Measurements from ENCODE around the gene VWC2. TPM values are rescaled to one million over a fixed set of nuclear protein-coding genes. Genes with fewer than 3 reads are reported as not detected.

VWC2 gene
- total RNA-seq, 1 donor from 2014 or later = 0.29 TPM

DNA sequence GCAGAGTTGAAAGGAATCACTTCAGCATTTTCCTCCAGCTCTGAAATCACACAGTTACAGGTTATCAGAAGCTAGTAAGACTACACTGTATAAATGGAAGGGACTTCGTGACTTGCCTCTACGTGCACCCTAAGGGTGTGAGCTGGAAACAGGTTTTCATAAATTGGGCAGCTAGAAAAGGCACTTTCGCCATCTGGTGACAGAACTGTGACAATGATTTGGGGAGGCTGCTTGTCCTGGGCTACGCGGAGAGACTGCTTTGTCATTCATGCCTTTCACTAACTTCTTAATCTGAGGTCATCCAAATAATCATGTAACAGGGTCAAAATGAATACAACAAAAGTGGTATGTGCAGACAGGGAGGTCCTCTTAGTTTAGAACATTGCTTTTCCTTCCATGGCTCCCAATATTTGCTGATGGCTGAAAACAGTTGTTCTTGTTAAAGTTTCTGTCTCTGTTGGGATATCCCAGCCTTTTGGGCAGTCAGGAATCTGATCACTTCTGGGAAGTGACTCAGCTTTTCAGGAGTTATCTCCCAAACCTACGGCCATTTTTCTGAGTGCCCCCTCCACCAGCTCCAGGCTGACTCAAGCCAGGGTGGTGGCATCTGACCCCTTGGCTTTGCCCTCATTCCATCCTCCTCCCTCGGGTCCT, 17.8 kb downstream of the VWC2 start:
- Mint-ChIP-seq H3K4me3 (no peak overlapping the region), H3K27me3 (ENCODE audit: low read depth) (peaks cover 33% of the 10 kb centered on the region), H3K36me3 (no peaks in the 10 kb centered on the region), H3K27ac (no peak overlapping the region), H3K4me1 (peaks cover 13% of the 10 kb centered on the region), H3K9me3 (peaks cover 7% of the 10 kb centered on the region)
- no peak for DNase-seq (ENCODE audit: low spot score in 2 of 2, unreplicated experiment in 2 of 2)
- TF ChIP-seq, protein P1, sequence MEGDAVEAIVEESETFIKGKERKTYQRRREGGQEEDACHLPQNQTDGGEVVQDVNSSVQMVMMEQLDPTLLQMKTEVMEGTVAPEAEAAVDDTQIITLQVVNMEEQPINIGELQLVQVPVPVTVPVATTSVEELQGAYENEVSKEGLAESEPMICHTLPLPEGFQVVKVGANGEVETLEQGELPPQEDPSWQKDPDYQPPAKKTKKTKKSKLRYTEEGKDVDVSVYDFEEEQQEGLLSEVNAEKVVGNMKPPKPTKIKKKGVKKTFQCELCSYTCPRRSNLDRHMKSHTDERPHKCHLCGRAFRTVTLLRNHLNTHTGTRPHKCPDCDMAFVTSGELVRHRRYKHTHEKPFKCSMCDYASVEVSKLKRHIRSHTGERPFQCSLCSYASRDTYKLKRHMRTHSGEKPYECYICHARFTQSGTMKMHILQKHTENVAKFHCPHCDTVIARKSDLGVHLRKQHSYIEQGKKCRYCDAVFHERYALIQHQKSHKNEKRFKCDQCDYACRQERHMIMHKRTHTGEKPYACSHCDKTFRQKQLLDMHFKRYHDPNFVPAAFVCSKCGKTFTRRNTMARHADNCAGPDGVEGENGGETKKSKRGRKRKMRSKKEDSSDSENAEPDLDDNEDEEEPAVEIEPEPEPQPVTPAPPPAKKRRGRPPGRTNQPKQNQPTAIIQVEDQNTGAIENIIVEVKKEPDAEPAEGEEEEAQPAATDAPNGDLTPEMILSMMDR (IDR thresholded peaks at IDR 0.05; ENCODE audit: unreplicated experiment) = peak; percentile 13

DNA sequence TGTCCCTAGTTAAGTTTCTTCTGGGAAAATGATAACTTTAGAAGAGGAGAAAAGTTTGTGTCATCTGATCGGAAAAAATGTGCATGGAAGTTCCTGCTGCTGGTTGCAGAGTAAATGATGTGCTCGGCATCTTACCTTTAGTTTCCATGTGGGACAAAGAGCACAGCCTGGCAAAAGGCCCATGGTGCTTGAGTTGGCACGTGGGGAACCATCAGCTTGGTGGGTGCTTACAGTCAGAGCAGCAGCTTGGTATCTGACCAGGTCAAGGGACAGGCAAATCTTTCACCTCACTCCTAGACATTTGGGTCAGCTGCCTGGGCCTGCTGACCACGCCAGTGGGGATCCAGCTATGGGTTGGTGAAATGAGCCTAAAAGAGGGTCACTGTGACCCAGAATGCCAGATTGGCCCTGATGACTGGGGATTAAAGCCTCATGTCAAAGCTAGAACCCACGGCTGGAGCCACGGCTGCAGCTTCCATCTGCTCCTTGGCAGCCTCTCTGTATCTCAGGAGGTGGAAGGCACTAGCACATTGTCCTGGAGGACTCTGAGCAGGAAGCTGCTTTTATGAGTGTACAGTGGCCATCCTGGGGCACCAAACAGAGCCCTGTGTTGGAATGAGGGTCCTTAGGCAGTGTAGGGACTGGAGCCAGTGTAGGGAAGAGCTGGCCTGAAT, 24.7 kb downstream of the VWC2 start:
- Mint-ChIP-seq H3K4me3 (no peak overlapping the region), H3K27ac (no peak overlapping the region), H3K27me3 (ENCODE audit: low read depth) (peaks cover 19% of the 10 kb centered on the region), H3K36me3 (no peaks in the 10 kb centered on the region), H3K9me3 (no peaks in the 10 kb centered on the region), H3K4me1 (no peaks in the 10 kb centered on the region)
- no peak for DNase-seq (ENCODE audit: low spot score in 2 of 2, unreplicated experiment in 2 of 2)
- TF ChIP-seq, protein P1 (IDR thresholded peaks at IDR 0.05; ENCODE audit: unreplicated experiment) = no peak

DNA sequence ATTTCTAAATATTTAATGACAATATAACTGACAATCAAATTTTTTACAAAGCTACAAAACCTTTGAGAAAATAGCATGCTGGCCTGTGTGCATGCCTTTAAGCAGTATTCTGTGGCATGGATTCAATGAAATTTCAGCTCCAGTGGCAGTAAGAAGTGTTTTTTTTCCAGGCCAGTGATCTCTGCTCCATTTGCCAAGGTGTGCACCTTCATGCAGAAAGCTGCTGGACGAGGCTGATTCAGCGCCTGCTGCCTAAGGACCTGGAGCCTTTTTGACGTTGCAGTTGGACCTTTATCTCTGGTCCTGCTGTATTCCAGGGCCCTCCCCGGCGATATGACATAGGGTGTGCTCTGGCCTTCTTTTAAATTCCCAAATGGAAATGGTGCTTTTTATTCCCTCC, 26.6 kb downstream of the VWC2 start:
- Mint-ChIP-seq H3K27me3 (ENCODE audit: low read depth) (peaks cover 6% of the 10 kb centered on the region), H3K4me1 (no peaks in the 10 kb centered on the region), H3K27ac (no peak overlapping the region), H3K36me3 (no peaks in the 10 kb centered on the region), H3K4me3 (no peak overlapping the region), H3K9me3 (no peaks in the 10 kb centered on the region)
- TF ChIP-seq, protein P1 (IDR thresholded peaks at IDR 0.05; ENCODE audit: unreplicated experiment) = no peak
- DNase-seq (ENCODE audit: low spot score in 2 of 2, unreplicated experiment in 2 of 2) = no peak

DNA sequence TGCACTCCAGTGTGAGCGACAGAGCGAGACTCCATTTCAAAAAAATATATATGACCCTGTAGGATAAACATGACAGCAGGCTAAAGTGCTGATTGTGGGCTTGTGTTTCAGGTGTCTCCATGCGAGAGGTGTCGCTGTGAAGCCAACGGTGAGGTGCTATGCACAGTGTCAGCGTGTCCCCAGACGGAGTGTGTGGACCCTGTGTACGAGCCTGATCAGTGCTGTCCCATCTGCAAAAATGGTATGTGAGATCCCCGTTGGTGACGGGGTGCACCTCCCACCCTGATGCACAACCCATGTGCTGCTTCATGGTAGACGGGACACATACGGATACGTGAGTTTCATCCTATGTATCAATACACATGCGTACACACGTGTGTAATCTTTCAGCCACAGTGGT, 29.2 kb downstream of the VWC2 start:
- no peak for DNase-seq (ENCODE audit: low spot score in 2 of 2, unreplicated experiment in 2 of 2)
- H3K36me3 Mint-ChIP-seq = no peaks in the 10 kb centered on the region
- H3K4me3 Mint-ChIP-seq = no peak overlapping the region
- H3K27me3 Mint-ChIP-seq (ENCODE audit: low read depth) = no peaks in the 10 kb centered on the region
- no peaks in the 10 kb centered on the region for H3K9me3 Mint-ChIP-seq
- H3K27ac Mint-ChIP-seq = no peak overlapping the region
- H3K4me1 Mint-ChIP-seq = peaks cover 7% of the 10 kb centered on the region
- TF ChIP-seq, protein P1 (IDR thresholded peaks at IDR 0.05; ENCODE audit: unreplicated experiment) = no peak

DNA sequence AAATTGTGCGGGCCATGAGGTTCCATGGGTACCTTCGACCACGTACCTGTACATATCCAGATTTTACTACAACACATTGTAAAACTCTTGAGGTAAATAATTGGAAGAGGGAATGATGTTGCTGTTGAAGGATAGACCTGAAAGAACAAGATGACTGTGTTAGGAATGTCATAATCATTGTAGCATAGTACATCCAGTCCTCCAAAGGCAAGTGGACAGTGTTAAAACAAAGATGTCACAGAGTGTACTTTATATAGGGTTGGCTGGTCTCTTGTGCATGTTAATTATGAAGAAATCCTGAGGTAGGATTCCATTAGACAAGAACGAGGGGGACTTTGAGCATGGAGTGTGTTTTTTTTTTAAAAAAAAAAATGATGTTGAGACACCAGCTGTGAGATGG, 30.4 kb downstream of the VWC2 start:
- TF ChIP-seq, protein P1 (IDR thresholded peaks at IDR 0.05; ENCODE audit: unreplicated experiment) = no peak
- H3K27me3 Mint-ChIP-seq (ENCODE audit: low read depth) = no peaks in the 10 kb centered on the region
- no peak overlapping the region for H3K4me3 Mint-ChIP-seq
- H3K9me3 Mint-ChIP-seq = no peaks in the 10 kb centered on the region
- no peaks in the 10 kb centered on the region for H3K36me3 Mint-ChIP-seq
- peaks cover 7% of the 10 kb centered on the region for H3K4me1 Mint-ChIP-seq
- DNase-seq (ENCODE audit: low spot score in 2 of 2, unreplicated experiment in 2 of 2) = no peak
- H3K27ac Mint-ChIP-seq = no peak overlapping the region

All from mesothelial cell of epicardium (in vitro differentiated cells).